Upper lobe of left lung (tissue), 4 donors: ENCODE measurements around the gene C2orf78.

ENCODE experiments used
- CTCF ChIP-seq, 6 experiments: fragments of 450-650 bp in 4 of 6; fragments of 200-600 bp in 2 of 6; sonication (generic) in 2 of 6; IDR thresholded peaks; one replicate each; pipeline ENCODE4 v1.5.1; 2016 to 2019; ENCODE audit warnings: antibody characterized with exemption in 6 of 6
- POLR2A ChIP-seq, 4 donors: fragments of 450-650 bp; IDR thresholded peaks; one replicate each; pipeline ENCODE4 v1.5.1; 2016 to 2017; ENCODE audit warnings: antibody characterized with exemption in 4 of 4, mild to moderate bottlenecking in 2 of 4

- TF ChIP-seq POLR2A (IDR thresholded peaks at IDR 0.05) (no peak), CTCF (IDR thresholded peaks at IDR 0.05) (no peak)
These were observed 37.1 kb upstream of the C2orf78 start for GRCh38 chr2:73746877-73747208.
